Caco-2 (cell line): Measurements from ENCODE around the gene MEF2C. TPM values are rescaled to one million over a fixed set of nuclear protein-coding genes. Genes with fewer than 3 reads are reported as not detected.

Experiments used
- BruUV-seq: library from RNA; stranded (reverse); fragments of 400-500 nt; replicated peaks from 2 replicates; lab custom pipeline; 2021; lab: Mats Ljungman, UMichigan
- CTCF ChIA-PET: fragments of 300-600 bp; sonication (Branson Sonifier 250); formaldehyde crosslinking; loops from one replicate; lab custom pipeline; 2022; ENCODE audit warnings: antibody characterized with exemption; lab: Charles Lee
- POLR2A ChIA-PET: fragments of 300-600 bp; sonication (Branson Sonifier 250); formaldehyde crosslinking; loops from one replicate; lab custom pipeline; 2022; ENCODE audit warnings: antibody characterized with exemption; lab: Charles Lee
- DNase-seq, 2 experiments: peaks; one replicate each; pipeline versions ENCODE4 v3.0.0 to v3.0.0-alpha.2; 2020 to 2022
- H3K27me3 ChIP-seq: replicated peaks from 2 replicates; pipeline ENCODE4 v1.6.0; 2011; ENCODE audit warnings: low read length; ENCODE audit not compliant: control insufficient read depth, insufficient read depth
- H3K36me3 ChIP-seq: 2 replicates; pipeline ENCODE4 v1.5.1; 2011; ENCODE audit warnings: low read length; ENCODE audit not compliant: control insufficient read depth, insufficient read depth
- H3K4me1 ChIP-seq: fragments of 250-450 bp; sonication (Bioruptor Pico); 2 replicates; pipeline ENCODE4 v1.5.1; 2020; ENCODE audit warnings: mild to moderate bottlenecking
- H3K4me3 ChIP-seq: 2 replicates; pipeline ENCODE4 v1.5.1; 2011; ENCODE audit warnings: low read depth, mild to moderate bottlenecking, control low read depth, low read length
- H3K9me3 ChIP-seq: fragments of 250-450 bp; sonication (Bioruptor Pico); 2 replicates; pipeline ENCODE4 v1.5.1; 2020; ENCODE audit warnings: mild to moderate bottlenecking, moderate library complexity
- H3K27ac Mint-ChIP-seq: one replicate; pipeline ENCODE4 v1.8.0; 2022; ENCODE audit warnings: mixed read lengths; ENCODE audit not compliant: unreplicated experiment
- H3K27me3 Mint-ChIP-seq: one replicate; pipeline ENCODE4 v1.8.0; 2022; ENCODE audit warnings: mixed read lengths; ENCODE audit not compliant: insufficient read depth, unreplicated experiment
- H3K36me3 Mint-ChIP-seq: one replicate; pipeline ENCODE4 v1.8.0; 2022; ENCODE audit warnings: mild to moderate bottlenecking, mixed read lengths; ENCODE audit not compliant: insufficient read depth, unreplicated experiment
- H3K4me1 Mint-ChIP-seq: one replicate; pipeline ENCODE4 v1.8.0; 2022; ENCODE audit warnings: low read depth, mixed read lengths; ENCODE audit not compliant: unreplicated experiment
- H3K4me3 Mint-ChIP-seq: one replicate; pipeline ENCODE4 v1.8.0; 2022; ENCODE audit warnings: mild to moderate bottlenecking, moderate library complexity, mixed read lengths; ENCODE audit not compliant: unreplicated experiment
- H3K9me3 Mint-ChIP-seq: one replicate; pipeline ENCODE4 v1.8.0; 2022; ENCODE audit warnings: mixed read lengths; ENCODE audit not compliant: unreplicated experiment
- CTCF ChIP-seq, 2 experiments: fragments of 200-600 bp in 1 of 2; IDR thresholded peaks; 1 replicate in 1 of 2; 2 replicates in 1 of 2; pipeline versions ENCODE4 v1.5.1 to v1.8.0; 2011 to 2022; ENCODE audit warnings: antibody characterized with exemption in 1 of 2, control low read depth in 1 of 2, inconsistent platforms in 1 of 2, low read depth in 1 of 2, low read length in 1 of 2, mild to moderate bottlenecking in 1 of 2, moderate library complexity in 1 of 2; ENCODE audit not compliant: insufficient read depth in 1 of 2, severe bottlenecking in 1 of 2, unreplicated experiment in 1 of 2
- intact Hi-C: fragments of 100-400 bp; cut with micrococcal nuclease; formaldehyde crosslinking; loops from one replicate; pipeline ENCODE4 v1.10.0; 2022; ENCODE audit not compliant: unreplicated experiment
- total RNA-seq: library from RNA; stranded (reverse); gene quantifications from 2 replicates; pipeline ENCODE4 v1.2.3, GENCODE V29; 2022

Gene MEF2C
- total RNA-seq, 1 experiment from 2014 or later, result 1.5 TPM

- Mint-ChIP-seq H3K36me3 (no peaks in the 10 kb centered on the region), H3K27ac (no peak overlapping the region), H3K9me3 (no peaks in the 10 kb centered on the region), H3K4me1 (no peaks in the 10 kb centered on the region), H3K4me3 (no peak overlapping the region), H3K27me3 (peaks cover 7% of the 10 kb centered on the region)
- ChIA-PET POLR2A (no interaction called here), CTCF (interaction anchor here (1.4 kb wide), 1 partner anchor 11 kb away, joined by 5 read pairs; no protein-coding TSS in a partner anchor)
- no peaks in the 10 kb centered on the region for H3K36me3 ChIP-seq
- no peak for DNase-seq
- no peaks in the 10 kb centered on the region for H3K9me3 ChIP-seq
- intact Hi-C loops, result no loop called here
- BruUV-seq, result no TSS peak
- TF ChIP-seq CTCF (IDR thresholded peaks at IDR 0.05; ENCODE audit: insufficient read depth in 1 of 2, low read depth in 1 of 2, low read length in 1 of 2, severe bottlenecking in 1 of 2, unreplicated experiment in 1 of 2), result no peak
- H3K27me3 ChIP-seq, result no peaks in the 10 kb centered on the region
- no peaks in the 10 kb centered on the region for H3K4me1 ChIP-seq
- no peak overlapping the region for H3K4me3 ChIP-seq
Observed at GRCh38 chr5:88702332-88702731, 180.7 kb downstream of the MEF2C start.

GRCh38 chr5:88700121-88700520 lies 182.9 kb downstream of the MEF2C start:
- H3K9me3 ChIP-seq, result no peaks in the 10 kb centered on the region
- Mint-ChIP-seq H3K4me3 (no peak overlapping the region), H3K4me1 (no peaks in the 10 kb centered on the region), H3K27me3 (peaks cover 13% of the 10 kb centered on the region), H3K27ac (no peak overlapping the region), H3K36me3 (no peaks in the 10 kb centered on the region), H3K9me3 (no peaks in the 10 kb centered on the region)
- CTCF ChIA-PET, result no interaction called here
- TF ChIP-seq CTCF (IDR thresholded peaks at IDR 0.05; ENCODE audit: insufficient read depth in 1 of 2, low read depth in 1 of 2, low read length in 1 of 2, severe bottlenecking in 1 of 2, unreplicated experiment in 1 of 2), result no peak
- POLR2A ChIA-PET, result no interaction called here
- intact Hi-C loops, result no loop called here
- no peaks in the 10 kb centered on the region for H3K27me3 ChIP-seq
- no peaks in the 10 kb centered on the region for H3K4me1 ChIP-seq
- DNase-seq, result no peak
- H3K4me3 ChIP-seq, result no peak overlapping the region
- no TSS peak for BruUV-seq
- no peaks in the 10 kb centered on the region for H3K36me3 ChIP-seq

- Mint-ChIP-seq H3K36me3 (no peaks in the 10 kb centered on the region), H3K27me3 (peaks cover 16% of the 10 kb centered on the region), H3K4me3 (no peak overlapping the region), H3K27ac (no peak overlapping the region), H3K9me3 (no peaks in the 10 kb centered on the region), H3K4me1 (no peaks in the 10 kb centered on the region)
- Histone ChIP-seq H3K27me3 (no peaks in the 10 kb centered on the region; the same call in 1 of the 2 replicates), H3K4me1 (no peaks in the 10 kb centered on the region), H3K36me3 (no peaks in the 10 kb centered on the region), H3K9me3 (no peaks in the 10 kb centered on the region), H3K4me3 (no peak overlapping the region)
- CTCF ChIA-PET, result no interaction called here
- no peak for TF ChIP-seq CTCF (IDR thresholded peaks at IDR 0.05; ENCODE audit: insufficient read depth in 1 of 2, low read depth in 1 of 2, low read length in 1 of 2, severe bottlenecking in 1 of 2, unreplicated experiment in 1 of 2)
- POLR2A ChIA-PET, result no interaction called here
- DNase-seq, result no peak
- no TSS peak for BruUV-seq
- intact Hi-C loops, result loop anchor here (10.0 kb wide), 1 partner anchor 1273 kb away; no protein-coding TSS in a partner anchor
Observed at GRCh38 chr5:88698290-88698689, 184.7 kb downstream of the MEF2C start.
